OCI-LY1 (cell line): ENCODE data around the gene CEP120.
"Not testable (repeated sequence)": the region's sequence is repeated elsewhere in the genome, so short reads cannot be mapped to it uniquely, and the experiment has no call there.

Experiments
- H2AFZ ChIP-seq: fragments of 200-600 bp; sonication (generic), shearing (Covaris generic); 2 replicates; pipeline ENCODE4 v1.6.0; 2014; ENCODE audit warnings: antibody characterized with exemption, mild to moderate bottlenecking, low read length
- H3F3A ChIP-seq: fragments of 200-600 bp; sonication (generic), shearing (Covaris generic); 2 replicates; pipeline ENCODE4 v1.6.0; 2014; ENCODE audit warnings: mild to moderate bottlenecking, antibody characterized with exemption, low read length, moderate library complexity; ENCODE audit not compliant: insufficient read depth
- H3K27ac ChIP-seq: fragments of 200-600 bp; sonication (generic); 2 replicates; pipeline ENCODE4 v1.5.1; 2014; ENCODE audit warnings: low read length, mixed run types, mild to moderate bottlenecking, low read depth; ENCODE audit not compliant: poor library complexity, severe bottlenecking
- H3K27me3 ChIP-seq: fragments of 200-600 bp; sonication (generic); 2 replicates; pipeline ENCODE4 v1.6.0; 2014; ENCODE audit warnings: antibody characterized with exemption, mild to moderate bottlenecking, low read length, moderate library complexity; ENCODE audit not compliant: insufficient read depth
- H3K36me3 ChIP-seq: fragments of 200-600 bp; sonication (generic); 2 replicates; pipeline ENCODE4 v1.6.1; 2014; ENCODE audit warnings: mild to moderate bottlenecking, antibody characterized with exemption, low read length, moderate library complexity, mixed read lengths; ENCODE audit not compliant: insufficient read depth
- H3K4me1 ChIP-seq: fragments of 200-600 bp; sonication (generic); 2 replicates; pipeline ENCODE4 v1.5.1; 2014; ENCODE audit warnings: mild to moderate bottlenecking, low read length, moderate library complexity; ENCODE audit not compliant: insufficient read depth, severe bottlenecking
- H3K4me2 ChIP-seq: fragments of 200-600 bp; sonication (generic), shearing (Covaris generic); 2 replicates; pipeline ENCODE4 v1.6.1; 2014; ENCODE audit warnings: low read length
- H3K4me3 ChIP-seq: fragments of 200-600 bp; sonication (generic); 2 replicates; pipeline ENCODE4 v1.5.1; 2014; ENCODE audit warnings: low read length, low read depth, mild to moderate bottlenecking, mixed read lengths; ENCODE audit not compliant: poor library complexity, severe bottlenecking
- H3K79me2 ChIP-seq: fragments of 200-600 bp; shearing (Covaris generic); 2 replicates; pipeline ENCODE4 v1.6.1; 2016; ENCODE audit warnings: mixed run types, low read length, mixed read lengths; ENCODE audit not compliant: insufficient read depth
- H3K9ac ChIP-seq: fragments of 200-600 bp; sonication (generic), shearing (Covaris generic); 2 replicates; pipeline ENCODE4 v1.6.1; 2014; ENCODE audit warnings: mild to moderate bottlenecking, low read length, mixed read lengths
- H3K9me2 ChIP-seq: fragments of 200-600 bp; sonication (generic), shearing (Covaris generic); 2 replicates; pipeline ENCODE4 v1.6.1; 2014; ENCODE audit warnings: low read depth, mild to moderate bottlenecking, low read length, mixed read lengths
- H3K9me3 ChIP-seq: fragments of 200-600 bp; shearing (Covaris generic); 2 replicates; pipeline ENCODE4 v1.6.1; 2014; ENCODE audit warnings: low read length, mixed read lengths
- H4K20me1 ChIP-seq: fragments of 200-600 bp; sonication (generic), shearing (Covaris generic); 2 replicates; pipeline ENCODE4 v1.6.0; 2016; ENCODE audit warnings: mild to moderate bottlenecking, low read length; ENCODE audit not compliant: insufficient read depth
- CTCF ChIP-seq: fragments of 200-600 bp; sonication (generic), shearing (Covaris generic); IDR thresholded peaks from 2 replicates; pipeline ENCODE4 v1.5.1; 2017; ENCODE audit warnings: mild to moderate bottlenecking, antibody characterized with exemption, low read length, moderate library complexity, mixed read lengths
- EZH2 ChIP-seq: fragments of 200-600 bp; sonication (generic), shearing (Covaris generic); IDR thresholded peaks from 2 replicates; pipeline ENCODE4 v1.8.0; 2017; ENCODE audit warnings: borderline replicate concordance, mixed run types, mild to moderate bottlenecking, antibody characterized with exemption, low read length, moderate library complexity, mixed read lengths

The CEP120 gene

GRCh38 chr5:123436201-123436600 lies 13.0 kb upstream of the CEP120 start:
- Histone ChIP-seq H3K4me1 (no peaks in the 10 kb centered on the region), H3K27me3 (no peaks in the 10 kb centered on the region), H3K9me3 (no peaks in the 10 kb centered on the region), H2AFZ (no peak overlapping the region), H3K79me2 (no peaks in the 10 kb centered on the region), H3K36me3 (no peaks in the 10 kb centered on the region), H3K4me2 (no peak overlapping the region), H3K27ac (no peak overlapping the region), H3K9me2 (no peaks in the 10 kb centered on the region), H3K9ac (no peak overlapping the region), H4K20me1 (no peaks in the 10 kb centered on the region), H3K4me3 (no peak overlapping the region), H3F3A (no peaks in the 10 kb centered on the region)
- TF ChIP-seq EZH2: no peak
- no peak for TF ChIP-seq CTCF

GRCh38 chr5:123434796-123435195 lies 11.6 kb upstream of the CEP120 start:
- H3K9me2 ChIP-seq: no peaks in the 10 kb centered on the region
- H3K9me3 ChIP-seq: no peaks in the 10 kb centered on the region
- no peak overlapping the region for H3K4me3 ChIP-seq
- no peak overlapping the region for H2AFZ ChIP-seq
- H3K36me3 ChIP-seq: no peaks in the 10 kb centered on the region
- no peak overlapping the region for H3K4me2 ChIP-seq
- no peaks in the 10 kb centered on the region for H4K20me1 ChIP-seq
- no peaks in the 10 kb centered on the region for H3K27me3 ChIP-seq
- no peak overlapping the region for H3K27ac ChIP-seq
- H3F3A ChIP-seq: no peaks in the 10 kb centered on the region
- TF ChIP-seq EZH2 (no peak), CTCF (no peak)
- no peaks in the 10 kb centered on the region for H3K4me1 ChIP-seq
- H3K9ac ChIP-seq: no peak overlapping the region
- H3K79me2 ChIP-seq: no peaks in the 10 kb centered on the region

GRCh38 chr5:123433596-123433995 lies 10.4 kb upstream of the CEP120 start:
- H3K4me1 ChIP-seq: no peaks in the 10 kb centered on the region
- H3K9ac ChIP-seq: no peak overlapping the region
- H3K9me2 ChIP-seq: no peaks in the 10 kb centered on the region
- no peaks in the 10 kb centered on the region for H3K27me3 ChIP-seq
- no peaks in the 10 kb centered on the region for H3K79me2 ChIP-seq
- no peak overlapping the region for H3K4me2 ChIP-seq
- no peak overlapping the region for H3K4me3 ChIP-seq
- H3K9me3 ChIP-seq: no peaks in the 10 kb centered on the region
- H4K20me1 ChIP-seq: no peaks in the 10 kb centered on the region
- H3K27ac ChIP-seq: no peak overlapping the region
- no peaks in the 10 kb centered on the region for H3F3A ChIP-seq
- no peak overlapping the region for H2AFZ ChIP-seq
- H3K36me3 ChIP-seq: no peaks in the 10 kb centered on the region
- TF ChIP-seq CTCF: no peak
- no peak for TF ChIP-seq EZH2

DNA sequence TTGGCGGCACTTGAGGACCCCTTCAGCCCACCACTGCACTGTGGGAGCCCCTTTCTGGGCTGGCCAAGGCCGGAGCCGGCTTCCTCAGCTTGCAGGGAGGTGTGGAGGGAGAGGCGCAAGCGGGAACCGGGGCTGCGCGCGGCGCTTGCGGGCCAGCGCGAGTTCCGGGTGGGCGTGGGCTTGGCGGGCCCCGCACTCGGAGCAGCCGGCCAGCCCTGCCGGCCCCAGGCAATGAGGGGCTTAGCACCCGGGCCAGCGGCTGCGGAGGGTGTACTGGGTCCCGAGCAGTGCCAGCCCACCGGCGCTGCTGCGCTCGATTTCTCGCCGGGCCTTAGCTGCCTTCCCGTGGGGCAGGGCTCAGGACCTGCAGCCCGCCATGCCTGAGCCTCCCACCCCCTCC lies 7.2 kb upstream of the CEP120 start:
- H3K4me3 ChIP-seq, H3K27ac ChIP-seq, H3K36me3 ChIP-seq, H3K27me3 ChIP-seq, H3K9ac ChIP-seq, H3K4me2 ChIP-seq, H3K9me3 ChIP-seq, H4K20me1 ChIP-seq, H3F3A ChIP-seq, H3K4me1 ChIP-seq, H3K9me2 ChIP-seq, H3K79me2 ChIP-seq, H2AFZ ChIP-seq: not testable (repeated sequence)
